ENCODE data around the gene APOL2.
"Not testable (repeated sequence)": the region's sequence is repeated elsewhere in the genome, so short reads cannot be mapped to it uniquely, and the experiment has no call there.

Gene APOL2

DNA sequence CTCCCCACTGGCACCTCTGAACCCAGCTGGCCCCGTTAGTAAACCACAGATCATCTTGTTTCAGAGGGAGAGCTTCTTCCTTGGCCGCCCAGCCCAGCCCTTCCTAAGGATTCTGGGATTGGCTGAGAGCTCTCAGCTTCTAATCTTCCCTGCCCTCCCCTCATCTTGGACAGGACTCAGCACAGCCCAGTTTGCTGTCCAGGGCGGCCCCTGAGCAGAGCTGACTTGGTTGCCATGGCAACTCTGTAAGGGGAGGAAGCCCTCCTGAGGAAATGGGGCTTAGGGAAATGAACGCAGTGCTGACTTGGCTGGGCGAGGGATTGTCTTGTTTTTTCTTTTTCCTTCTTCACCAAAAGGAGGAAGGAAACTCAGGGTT, 42.3 kb downstream of the APOL2 start:
- DNase-seq (no peak), ATAC-seq (no peak)
- Mint-ChIP-seq H3K27me3 (peaks cover 5% of the 10 kb centered on the region), H3K4me1 (peaks cover 27% of the 10 kb centered on the region), H3K4me3 (peak overlapping the region; percentile 5), H3K27ac (no peak overlapping the region), H3K36me3 (ENCODE audit: low read depth) (no peaks in the 10 kb centered on the region), H3K9me3 (no peaks in the 10 kb centered on the region)

DNA sequence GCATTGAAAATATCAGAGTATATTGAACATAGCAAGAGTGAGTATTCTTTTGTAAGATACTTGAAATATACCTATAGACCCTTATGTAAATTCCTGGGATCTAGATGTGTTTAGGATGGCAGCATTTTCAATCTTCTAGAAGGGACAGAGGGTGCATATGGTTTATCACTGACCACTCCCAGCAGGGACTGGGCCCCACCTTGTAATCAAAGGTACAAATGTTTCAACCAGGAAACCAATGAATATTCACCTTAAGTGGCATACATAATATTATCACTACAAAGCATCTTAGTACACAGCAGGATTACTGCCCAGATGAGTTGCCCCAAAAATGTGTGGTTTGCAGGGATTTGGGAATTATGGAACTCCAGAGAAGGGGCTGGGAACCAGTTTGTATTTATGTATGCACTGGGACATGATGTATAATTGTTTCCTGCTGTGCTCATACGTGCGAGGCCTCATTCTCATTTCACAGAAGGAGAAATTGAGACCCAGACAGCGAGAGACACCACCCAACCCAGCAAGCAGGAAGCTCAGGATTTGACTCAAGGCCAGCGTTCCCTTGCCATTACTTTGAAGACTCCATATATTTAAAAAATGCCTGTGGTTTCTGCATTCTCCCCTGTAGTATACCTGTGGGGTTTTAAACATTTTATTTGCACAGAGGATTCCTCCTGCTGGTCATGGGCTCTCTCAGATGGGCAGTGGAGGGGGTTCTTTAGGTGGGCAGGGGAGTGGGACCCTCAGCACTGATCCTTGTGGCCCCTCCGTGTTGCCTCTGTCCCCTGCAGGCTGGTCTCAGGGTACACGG, 42.9 kb downstream of the APOL2 start:
- Mint-ChIP-seq H3K4me3 (no peak overlapping the region), H3K4me1 (peaks cover 26% of the 10 kb centered on the region), H3K36me3 (ENCODE audit: low read depth) (no peaks in the 10 kb centered on the region), H3K27me3 (peaks cover 5% of the 10 kb centered on the region), H3K27ac (peak overlapping the region; percentile 14), H3K9me3 (no peaks in the 10 kb centered on the region)
- ATAC-seq = no peak
- DNase-seq = no peak

DNA sequence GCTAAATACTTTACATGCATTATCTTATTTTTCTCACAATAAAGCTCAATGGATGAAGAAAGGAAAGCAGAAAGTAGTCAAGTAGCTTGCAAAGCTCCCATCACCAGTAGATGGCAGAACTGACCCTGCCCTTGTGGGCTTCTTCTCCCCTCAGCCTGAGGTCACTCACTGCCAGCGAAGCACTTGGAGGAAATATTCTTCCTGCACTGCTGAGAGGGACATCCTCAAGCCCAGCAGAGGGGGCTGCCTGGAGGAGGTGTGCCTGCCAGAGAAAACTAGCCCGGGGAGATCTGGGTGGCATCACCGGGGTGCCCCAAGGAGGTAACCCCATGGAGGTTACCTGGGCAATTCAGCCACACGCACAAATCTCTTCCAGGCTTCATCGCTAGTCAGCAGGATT, 44.4 kb downstream of the APOL2 start:
- no peak overlapping the region for H3K27ac Mint-ChIP-seq
- peaks cover 26% of the 10 kb centered on the region for H3K4me1 Mint-ChIP-seq
- DNase-seq = peak; percentile 42
- peaks cover 5% of the 10 kb centered on the region for H3K27me3 Mint-ChIP-seq
- no peak overlapping the region for H3K4me3 Mint-ChIP-seq
- H3K9me3 Mint-ChIP-seq = no peaks in the 10 kb centered on the region
- H3K36me3 Mint-ChIP-seq (ENCODE audit: low read depth) = no peaks in the 10 kb centered on the region
- ATAC-seq = peak; percentile 51

DNA sequence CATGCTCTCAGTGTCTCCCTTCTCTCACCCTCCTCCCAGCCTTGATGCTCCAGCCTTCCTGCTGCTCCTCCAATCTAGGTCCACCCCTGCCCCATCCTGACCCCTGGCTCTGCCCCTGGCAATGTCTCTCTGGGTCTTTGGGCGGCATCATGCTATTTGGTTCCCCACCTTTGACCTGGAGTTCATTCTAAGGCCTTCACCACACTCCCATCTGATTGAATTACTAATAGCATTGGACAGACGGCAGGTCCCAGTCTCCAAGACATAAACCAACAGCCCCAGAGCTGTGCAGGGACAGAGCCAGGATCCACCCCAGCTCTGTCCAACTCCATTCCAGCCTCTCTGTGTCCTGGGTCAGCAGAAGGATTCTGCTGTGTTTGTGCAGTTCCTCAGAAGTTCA, 44.9 kb downstream of the APOL2 start:
- peaks cover 26% of the 10 kb centered on the region for H3K4me1 Mint-ChIP-seq
- DNase-seq (no peak), ATAC-seq (no peak)
- H3K27me3 Mint-ChIP-seq = peaks cover 5% of the 10 kb centered on the region
- no peak overlapping the region for H3K27ac Mint-ChIP-seq
- H3K4me3 Mint-ChIP-seq = no peak overlapping the region
- H3K9me3 Mint-ChIP-seq = no peaks in the 10 kb centered on the region
- H3K36me3 Mint-ChIP-seq (ENCODE audit: low read depth) = no peaks in the 10 kb centered on the region

DNA sequence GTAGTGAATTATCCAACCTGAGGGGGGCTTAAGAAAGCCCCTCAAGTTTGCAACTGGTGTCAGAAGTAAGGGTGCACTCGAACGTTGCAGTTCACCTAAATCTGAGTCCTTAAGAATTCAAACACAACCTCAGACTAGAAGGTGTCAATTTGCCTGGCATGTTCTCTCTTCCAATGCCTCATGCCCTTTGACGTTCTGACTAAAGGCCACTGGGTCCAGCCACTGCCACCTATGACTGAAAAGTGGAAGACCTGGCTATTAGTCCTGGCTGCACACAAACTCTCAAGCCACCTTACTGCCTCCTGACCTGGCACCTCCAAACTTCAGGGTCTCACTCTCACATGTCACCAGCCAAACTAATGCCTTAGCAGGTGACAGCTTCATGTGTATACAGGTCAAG, 45.8 kb downstream of the APOL2 start:
- Mint-ChIP-seq H3K4me1 (peaks cover 25% of the 10 kb centered on the region), H3K9me3 (no peaks in the 10 kb centered on the region), H3K27me3 (peaks cover 4% of the 10 kb centered on the region), H3K4me3 (no peak overlapping the region), H3K27ac (no peak overlapping the region), H3K36me3 (ENCODE audit: low read depth) (no peaks in the 10 kb centered on the region)
- DNase-seq = no peak
- no peak for ATAC-seq

DNA sequence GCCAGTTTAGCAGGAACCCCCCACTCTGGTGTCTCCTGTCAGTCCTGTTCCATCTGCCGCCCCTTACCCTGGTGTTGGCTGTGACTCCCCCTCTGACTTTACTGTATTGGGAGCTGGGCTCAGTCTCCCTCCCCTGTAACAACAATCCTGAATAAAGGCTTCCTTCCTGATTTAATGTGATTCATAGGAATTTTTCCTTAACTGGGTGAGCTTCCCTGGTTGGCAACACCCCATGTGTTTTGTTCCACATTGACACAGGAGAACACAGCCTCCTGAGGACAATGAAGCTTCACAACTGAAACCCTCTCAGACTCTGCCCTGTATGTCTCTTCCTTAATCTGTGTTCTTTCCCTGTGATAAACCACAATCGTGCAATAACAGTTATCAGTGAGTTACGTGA, 46.2 kb downstream of the APOL2 start:
- Mint-ChIP-seq H3K4me3 (no peak overlapping the region), H3K9me3 (no peaks in the 10 kb centered on the region), H3K27me3 (peaks cover under 1% of the 10 kb centered on the region), H3K36me3 (ENCODE audit: low read depth) (no peaks in the 10 kb centered on the region), H3K27ac (no peak overlapping the region), H3K4me1 (peaks cover 21% of the 10 kb centered on the region)
- ATAC-seq (no peak), DNase-seq (no peak)

DNA sequence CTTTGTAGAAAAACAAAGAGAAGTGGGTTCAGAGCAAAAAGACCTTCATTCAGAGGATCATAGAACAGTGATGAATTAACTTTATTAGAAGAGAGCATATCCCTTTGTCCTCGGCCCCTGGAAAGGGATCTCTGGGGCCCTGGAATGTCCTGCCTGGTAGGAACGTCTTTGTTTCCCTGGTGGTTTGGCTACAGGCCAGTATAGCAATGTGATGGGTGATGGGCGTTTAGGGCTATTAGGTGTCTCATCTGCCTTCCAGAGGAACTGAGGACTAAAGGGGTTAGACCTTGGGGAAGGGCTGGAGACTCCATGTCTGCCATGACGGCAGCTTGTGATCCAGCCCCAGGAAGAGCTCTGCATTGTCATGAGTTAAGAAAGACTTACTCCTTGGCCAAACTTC, 46.8 kb downstream of the APOL2 start:
- no peaks in the 10 kb centered on the region for H3K36me3 Mint-ChIP-seq (ENCODE audit: low read depth)
- no peaks in the 10 kb centered on the region for H3K27me3 Mint-ChIP-seq
- H3K4me1 Mint-ChIP-seq = peaks cover 14% of the 10 kb centered on the region
- H3K9me3 Mint-ChIP-seq = no peaks in the 10 kb centered on the region
- H3K27ac Mint-ChIP-seq = no peak overlapping the region
- DNase-seq = no peak
- no peak overlapping the region for H3K4me3 Mint-ChIP-seq
- ATAC-seq = no peak

DNA sequence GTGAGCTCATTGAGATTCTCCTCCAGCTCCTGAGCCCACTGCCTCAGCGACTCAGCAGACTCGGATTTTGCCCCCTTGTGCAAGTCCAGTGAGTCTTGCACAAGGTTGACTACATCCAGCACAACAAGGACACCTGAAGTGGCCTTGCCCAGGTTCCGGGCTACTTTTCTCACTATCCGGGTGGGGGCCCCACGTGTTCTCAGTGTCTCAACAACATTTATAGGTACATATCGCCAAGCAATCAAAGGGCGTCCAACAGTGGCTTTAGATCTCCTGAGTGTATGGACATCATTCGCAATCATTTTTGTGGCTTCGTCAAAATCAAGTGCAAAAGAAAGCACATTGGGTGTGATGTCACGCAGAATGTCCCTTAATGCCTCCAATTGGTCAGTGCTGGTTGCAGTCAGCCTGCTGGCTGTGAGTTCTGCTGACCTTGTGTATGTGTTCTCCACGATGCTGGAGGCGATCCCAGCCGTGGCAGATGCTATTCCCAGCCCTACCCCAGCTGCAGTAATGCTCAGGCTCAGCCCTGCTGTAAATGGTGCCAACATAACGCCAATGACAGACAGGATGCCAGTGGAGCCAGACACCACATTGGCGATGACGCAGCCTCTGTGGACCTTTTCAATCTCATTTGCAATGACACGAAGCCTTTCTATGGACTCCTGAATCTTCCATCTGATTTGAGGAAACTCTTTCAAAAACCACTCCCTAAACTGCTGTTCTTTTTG, 48.1 kb downstream of the APOL2 start:
- Mint-ChIP-seq H3K27ac (no peak overlapping the region), H3K36me3 (ENCODE audit: low read depth) (no peaks in the 10 kb centered on the region)

DNA sequence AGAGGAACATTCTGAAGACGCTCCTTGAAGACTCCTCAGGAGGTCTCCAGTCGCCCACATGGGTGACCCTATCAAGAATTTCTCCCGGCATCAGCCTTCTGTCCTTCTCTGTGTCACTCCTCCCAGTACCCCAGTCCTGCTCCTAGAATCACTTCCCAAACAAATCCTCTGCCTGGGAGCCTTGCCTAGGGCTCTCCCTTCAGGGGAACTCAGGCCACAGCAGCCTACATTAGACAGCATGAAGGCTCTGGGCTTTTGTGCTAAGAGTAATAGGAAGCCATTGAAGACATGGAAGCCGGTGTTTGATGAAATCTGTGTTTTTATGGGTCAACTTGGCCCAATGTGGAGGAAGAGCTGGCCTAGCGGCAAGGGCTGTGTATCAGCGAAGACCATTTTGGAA, 51.5 kb downstream of the APOL2 start:
- H3K27me3 Mint-ChIP-seq; H3K4me3 Mint-ChIP-seq; H3K36me3 Mint-ChIP-seq (ENCODE audit: low read depth); ATAC-seq; H3K27ac Mint-ChIP-seq; H3K9me3 Mint-ChIP-seq; DNase-seq; H3K4me1 Mint-ChIP-seq: not testable (repeated sequence)

More for the DNA sequence above, 48.1 kb downstream of the APOL2 start:
- Mint-ChIP-seq H3K4me3 (no peak overlapping the region), H3K4me1 (peaks cover 5% of the 10 kb centered on the region), H3K9me3 (no peaks in the 10 kb centered on the region), H3K27me3 (no peaks in the 10 kb centered on the region)
- DNase-seq (no peak), ATAC-seq (no peak)

DNA sequence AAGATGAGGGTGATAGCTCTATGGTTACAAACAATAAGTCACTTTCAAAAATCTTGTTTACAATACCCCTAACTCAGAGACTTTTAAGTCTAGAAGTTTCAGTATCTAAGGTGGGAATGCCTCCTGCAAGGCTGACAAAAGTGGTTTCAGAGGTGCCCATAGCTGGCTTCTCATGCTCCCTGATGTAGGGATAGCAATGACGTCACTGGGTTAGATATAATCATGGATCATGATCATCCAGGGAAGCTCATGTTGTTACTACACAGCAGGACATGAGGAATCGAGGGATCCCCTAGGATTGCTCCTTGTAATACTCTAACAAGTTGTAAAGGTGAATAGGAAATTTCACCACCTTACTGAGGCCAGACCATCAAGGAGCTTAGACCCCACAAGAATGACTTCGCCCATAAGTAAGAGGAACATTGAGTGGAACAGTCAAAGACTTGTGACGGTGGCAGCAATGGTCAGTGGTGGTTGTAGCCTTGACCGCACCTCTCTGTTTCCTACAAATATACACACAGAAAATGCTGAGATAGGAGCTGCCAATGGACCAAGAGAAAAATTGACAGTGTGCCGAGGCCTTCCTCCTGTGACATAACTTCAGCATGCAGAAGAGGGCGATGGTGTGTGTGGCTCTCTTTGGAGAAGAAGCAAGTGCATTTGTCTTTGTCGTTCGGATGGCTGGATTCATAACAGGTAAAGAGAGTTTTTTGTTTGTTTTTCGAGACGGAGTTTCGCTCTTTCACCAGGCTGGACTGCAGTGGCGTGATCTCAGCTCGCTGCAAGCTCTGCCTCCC, 53.3 kb downstream of the APOL2 start:
- Mint-ChIP-seq H3K4me3 (no peak overlapping the region), H3K27me3 (no peaks in the 10 kb centered on the region), H3K27ac (no peak overlapping the region), H3K36me3 (ENCODE audit: low read depth) (no peaks in the 10 kb centered on the region), H3K4me1 (no peaks in the 10 kb centered on the region), H3K9me3 (no peaks in the 10 kb centered on the region)
- DNase-seq = no peak
- no peak for ATAC-seq

DNA sequence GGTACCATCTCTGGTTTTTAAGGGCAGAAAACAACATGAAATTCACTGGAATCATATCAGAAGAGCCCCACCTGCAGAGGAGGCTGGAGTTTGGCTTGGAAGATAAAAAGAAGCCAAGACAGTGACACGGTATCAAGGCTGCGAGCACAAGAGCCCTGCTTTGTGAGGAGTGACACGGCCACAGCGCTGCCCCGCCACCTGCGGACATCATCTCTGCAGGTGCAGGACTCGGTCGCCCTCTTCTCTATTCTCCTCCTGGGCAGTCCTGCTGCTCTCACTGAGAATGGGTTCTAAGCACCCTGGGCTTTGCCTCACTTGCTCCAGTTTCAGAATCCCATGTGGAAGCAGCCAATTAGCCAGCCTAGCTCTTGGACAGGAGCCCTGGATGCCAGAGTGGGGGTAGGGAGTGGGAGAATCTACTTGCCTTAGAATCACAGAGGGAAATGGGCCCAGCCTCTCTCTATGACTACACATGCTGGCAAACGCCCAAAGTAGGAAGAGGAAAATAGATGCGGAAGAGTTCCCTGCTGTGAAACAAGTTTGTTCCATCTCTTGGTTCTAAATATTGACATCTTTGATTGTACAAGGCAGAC, 54.8 kb downstream of the APOL2 start:
- Mint-ChIP-seq H3K27me3 (no peaks in the 10 kb centered on the region), H3K36me3 (ENCODE audit: low read depth) (no peaks in the 10 kb centered on the region), H3K4me1 (peaks cover 3% of the 10 kb centered on the region), H3K9me3 (no peaks in the 10 kb centered on the region), H3K4me3 (no peak overlapping the region), H3K27ac (no peak overlapping the region)
- ATAC-seq = no peak
- no peak for DNase-seq

DNA sequence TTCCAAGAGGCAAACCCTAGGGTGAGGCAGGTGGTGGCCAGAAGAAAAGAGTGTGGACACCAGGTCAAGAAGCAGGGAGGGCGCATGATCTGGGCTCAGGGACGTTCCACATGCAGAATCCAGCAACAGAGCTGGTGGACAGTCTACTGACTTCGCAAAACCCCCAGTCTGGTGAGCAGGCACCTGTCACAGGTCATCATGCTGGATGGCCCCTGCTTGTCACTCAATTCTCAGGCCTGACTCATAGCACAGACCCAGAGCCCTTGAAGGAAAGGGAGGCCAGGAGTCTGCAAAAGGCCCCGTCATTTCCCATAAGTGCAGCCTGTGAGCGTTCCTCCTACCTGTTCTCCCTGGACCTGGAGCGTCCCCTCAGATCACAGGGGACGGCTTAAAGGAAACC, 55.9 kb downstream of the APOL2 start:
- Mint-ChIP-seq H3K27ac (no peak overlapping the region), H3K27me3 (no peaks in the 10 kb centered on the region), H3K4me1 (peaks cover 3% of the 10 kb centered on the region), H3K9me3 (no peaks in the 10 kb centered on the region), H3K4me3 (no peak overlapping the region), H3K36me3 (ENCODE audit: low read depth) (no peaks in the 10 kb centered on the region)
- DNase-seq = no peak
- ATAC-seq = no peak

DNA sequence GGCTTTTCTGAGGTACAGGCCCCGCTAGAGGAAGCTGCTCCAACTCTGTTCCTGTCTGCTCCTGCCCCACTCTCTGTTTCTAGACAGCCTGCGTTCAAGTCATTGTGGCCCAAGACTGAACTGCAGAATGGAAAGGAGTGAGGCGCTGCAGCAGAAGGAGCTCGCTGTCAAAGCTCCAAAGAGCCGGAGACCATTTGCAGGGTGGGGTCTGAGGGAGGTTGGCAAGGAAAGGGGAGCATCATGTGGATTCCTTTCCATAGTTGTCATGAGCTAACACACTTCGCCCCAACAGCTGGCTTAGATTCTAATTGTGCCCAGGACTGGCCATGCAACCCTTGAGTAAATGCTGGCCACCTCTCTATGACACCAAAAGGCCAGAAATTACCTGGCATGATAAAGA, 56.5 kb downstream of the APOL2 start:
- Mint-ChIP-seq H3K4me3 (no peak overlapping the region), H3K36me3 (ENCODE audit: low read depth) (no peaks in the 10 kb centered on the region), H3K4me1 (peaks cover 3% of the 10 kb centered on the region), H3K9me3 (no peaks in the 10 kb centered on the region), H3K27ac (no peak overlapping the region), H3K27me3 (no peaks in the 10 kb centered on the region)
- ATAC-seq = no peak
- no peak for DNase-seq

DNA sequence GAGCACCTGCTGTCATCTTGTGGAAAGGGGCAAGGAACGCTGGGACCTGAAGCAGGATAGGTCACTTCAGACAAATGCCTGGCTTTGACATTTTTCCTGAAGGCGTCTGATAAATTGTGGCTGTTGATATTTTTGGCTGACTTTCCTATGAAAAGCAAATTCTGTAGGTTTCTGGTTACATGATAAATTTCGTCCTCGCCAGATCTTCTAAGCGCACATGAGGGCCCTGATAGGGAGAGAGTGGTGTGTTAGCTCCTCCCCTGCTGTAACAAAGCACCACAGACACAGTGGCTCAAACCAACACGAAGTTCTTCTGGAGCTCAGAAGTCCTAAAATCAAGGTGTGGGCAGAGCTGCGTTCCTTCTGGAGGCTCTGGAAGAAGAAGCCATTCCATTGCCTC, 57.3 kb downstream of the APOL2 start:
- H3K27me3 Mint-ChIP-seq = no peaks in the 10 kb centered on the region
- ATAC-seq (no peak), DNase-seq (no peak)
- H3K36me3 Mint-ChIP-seq (ENCODE audit: low read depth) = no peaks in the 10 kb centered on the region
- H3K27ac Mint-ChIP-seq = no peak overlapping the region
- H3K4me1 Mint-ChIP-seq = peaks cover 3% of the 10 kb centered on the region
- H3K9me3 Mint-ChIP-seq = no peaks in the 10 kb centered on the region
- no peak overlapping the region for H3K4me3 Mint-ChIP-seq
